Stimulated activated CD8-positive, alpha-beta memory T cell treated with anti-CD3 and anti-CD28 coated beads, Interleukin-7, amount 100 ng/mL, for 24 hours (primary cell): ENCODE results near the gene KRTAP10-9.
"Not testable (repeated sequence)": the region's sequence is repeated elsewhere in the genome, so short reads cannot be mapped to it uniquely, and the experiment has no call there.

Source experiments
- DNase-seq: peaks from one replicate; pipeline ENCODE4 v3.0.0-alpha.2; 2020; ENCODE audit warnings: low read depth

Gene KRTAP10-9

GRCh38 chr21:44595524-44595923, 31.4 kb upstream of the KRTAP10-9 start:
- no peak for DNase-seq

DNA sequence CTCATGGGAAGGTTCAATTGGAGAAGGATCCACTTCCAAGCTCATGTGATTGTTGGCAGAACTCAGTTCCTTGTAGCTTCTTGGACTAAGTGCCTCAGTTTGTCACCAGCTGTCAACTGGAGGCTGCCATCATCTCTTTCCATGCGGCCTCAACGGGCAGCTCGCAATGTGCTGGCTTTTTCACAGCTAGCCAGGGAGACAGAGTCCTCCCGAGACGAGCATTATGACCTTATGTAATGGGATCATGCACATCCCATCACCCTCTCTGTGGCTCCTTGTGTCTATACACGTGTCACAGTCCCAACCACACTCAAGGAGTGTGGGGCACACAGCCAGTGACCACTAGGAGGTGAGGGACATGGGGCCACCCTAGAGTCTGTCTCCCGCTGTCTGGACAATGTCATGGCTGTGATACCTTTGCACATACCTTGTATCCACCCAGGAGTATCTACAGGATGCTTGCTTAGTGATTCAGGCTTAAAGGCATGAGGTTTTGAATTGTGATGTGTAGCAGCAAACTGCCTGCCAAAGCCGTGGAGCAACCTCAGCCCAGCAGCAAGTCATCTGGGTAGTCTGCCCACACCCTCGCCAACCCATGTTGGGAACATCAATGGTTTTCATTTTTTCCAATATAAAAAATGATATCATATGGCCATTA, 30.7 kb upstream of the KRTAP10-9 start:
- no peak for DNase-seq

DNA sequence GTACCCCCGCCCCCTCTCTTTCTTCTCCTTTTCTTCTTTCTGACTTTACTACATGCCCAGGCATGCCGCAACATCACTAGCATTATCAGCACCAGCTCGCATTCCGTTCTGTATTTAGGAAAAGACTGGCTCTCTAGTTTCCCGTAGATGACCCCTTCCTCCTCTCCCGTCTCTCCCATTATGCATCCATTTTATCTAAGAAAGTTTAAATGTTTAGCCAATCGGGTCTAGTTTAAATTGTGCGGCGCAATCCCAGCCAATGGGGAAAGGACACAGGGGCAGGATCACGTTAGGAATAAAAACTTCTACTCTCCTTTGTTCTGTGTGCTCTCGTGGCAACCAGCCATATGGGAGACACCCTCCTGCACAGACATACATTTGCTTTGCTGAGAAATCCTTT, 28.8 kb upstream of the KRTAP10-9 start:
- DNase-seq, result no peak

DNA sequence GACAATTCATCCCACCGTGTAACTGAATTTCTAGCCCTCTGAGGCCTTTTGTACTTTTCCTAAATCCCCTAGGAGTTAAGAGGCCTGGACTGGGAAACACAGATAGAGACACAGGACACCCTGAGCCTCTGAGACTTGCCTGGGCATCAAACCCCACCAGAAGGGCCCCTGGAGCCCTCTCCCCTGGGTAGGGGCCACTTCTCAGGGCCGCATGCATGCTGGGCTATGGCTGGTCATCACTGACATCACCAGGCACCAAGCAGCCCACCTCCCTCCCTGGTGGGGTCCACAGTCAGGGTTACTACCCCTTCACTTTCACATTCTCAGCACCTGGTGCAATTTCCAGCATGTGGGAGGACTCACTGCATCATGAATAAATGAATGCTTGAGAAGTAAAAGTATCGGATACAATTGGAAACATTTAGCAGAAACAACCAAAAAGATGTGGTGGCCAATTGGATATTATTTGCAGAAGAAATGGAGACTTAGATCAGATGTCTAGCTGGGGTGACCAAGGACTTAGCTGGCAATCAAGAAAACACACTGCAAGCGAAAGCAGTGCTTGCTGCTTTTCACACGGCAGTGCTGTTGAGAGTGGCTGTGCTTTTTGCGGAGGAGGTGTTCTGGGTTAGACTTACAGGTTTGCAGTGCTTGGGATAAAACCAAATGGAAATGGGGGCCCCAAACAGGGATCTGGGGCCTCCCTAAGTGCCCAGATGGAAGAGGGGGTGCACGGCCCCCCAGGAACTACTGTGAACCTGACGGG, 27.4 kb upstream of the KRTAP10-9 start:
- DNase-seq, result no peak

DNA sequence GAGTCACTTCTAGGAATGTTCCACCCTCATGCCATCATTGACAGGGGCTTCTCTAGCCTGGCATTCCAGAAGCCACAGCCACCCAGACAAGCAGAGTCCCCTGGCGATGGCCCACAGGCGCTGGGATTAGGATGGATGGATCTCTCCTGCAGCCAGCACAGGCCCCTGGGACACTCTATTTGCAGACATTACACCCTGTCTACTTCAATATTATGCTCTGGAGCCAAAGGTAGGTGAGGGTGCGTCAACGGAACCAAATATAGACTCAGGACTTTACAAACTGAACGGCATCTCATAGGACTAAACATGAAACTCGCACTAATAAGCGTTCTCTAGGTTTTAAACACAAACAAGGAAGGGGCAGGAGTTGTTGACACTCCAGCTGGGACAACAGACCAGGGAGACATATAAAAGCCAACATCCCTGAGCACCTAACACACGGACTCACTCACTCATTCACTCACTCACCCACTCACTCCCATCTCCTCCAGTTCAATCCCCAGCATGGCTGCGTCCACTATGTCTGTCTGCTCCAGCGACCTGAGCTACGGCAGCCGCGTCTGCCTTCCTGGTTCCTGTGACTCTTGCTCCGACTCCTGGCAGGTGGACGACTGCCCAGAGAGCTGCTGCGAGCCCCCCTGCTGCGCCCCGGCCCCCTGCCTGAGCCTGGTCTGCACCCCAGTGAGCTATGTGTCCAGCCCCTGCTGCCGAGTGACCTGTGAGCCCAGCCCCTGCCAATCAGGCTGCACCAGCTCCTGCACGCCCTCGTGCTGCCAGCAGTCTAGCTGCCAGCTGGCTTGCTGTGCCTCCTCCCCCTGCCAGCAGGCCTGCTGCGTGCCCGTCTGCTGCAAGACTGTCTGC, 26.5 kb upstream of the KRTAP10-9 start, which contains the start of gene KRTAP10-7:
TSS of gene KRTAP10-7 (plus strand) at position 480 of the 861 bp plus-strand sequence. CDS start at position 505, 25 bp downstream.
- not testable (repeated sequence) for DNase-seq

- DNase-seq, result not testable (repeated sequence)
Measured at GRCh38 chr21:44601091-44601490, 25.8 kb upstream of the KRTAP10-9 start.

DNA sequence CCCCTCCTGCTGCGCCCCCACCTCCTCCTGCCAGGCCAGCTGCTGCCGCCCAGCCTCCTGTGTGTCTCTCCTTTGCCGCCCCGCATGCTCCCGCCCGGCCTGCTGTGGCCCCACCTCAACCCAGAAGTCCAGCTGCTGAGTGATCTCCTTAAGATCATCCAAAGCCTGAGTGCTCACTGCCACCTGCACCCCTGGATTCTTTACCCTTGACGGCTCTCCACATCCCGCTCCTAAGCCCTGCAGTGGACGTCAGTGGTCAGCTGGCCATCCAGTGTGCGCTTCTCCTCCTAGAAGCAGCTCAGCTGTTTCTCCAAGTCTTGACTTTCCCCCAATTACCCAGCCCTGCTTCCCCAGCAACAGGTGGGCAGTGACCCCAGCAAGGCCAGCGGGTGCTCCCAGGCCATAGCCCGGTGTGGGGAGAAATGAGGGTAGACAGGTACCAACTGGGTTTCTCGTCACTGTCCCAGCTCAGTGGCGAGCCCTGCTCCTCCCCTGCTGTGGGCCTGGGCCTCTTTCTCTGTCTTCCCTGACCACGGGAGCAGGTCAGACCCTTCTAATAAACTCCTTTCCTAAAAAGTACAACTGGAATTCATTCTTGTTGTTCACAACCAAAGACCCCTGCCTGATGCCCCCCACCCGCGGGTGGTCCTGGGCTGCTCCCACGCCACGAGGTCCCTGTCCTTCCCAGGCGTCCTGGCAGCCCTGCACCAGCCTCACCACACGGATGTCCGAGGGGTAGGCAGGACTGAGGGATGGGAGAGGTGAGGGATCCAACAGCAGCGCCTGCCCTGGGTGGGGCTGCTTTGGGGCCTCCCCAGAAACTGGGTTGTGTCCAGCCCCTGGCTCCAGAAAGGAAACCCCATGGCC, 25.1 kb upstream of the KRTAP10-9 start:
- no peak for DNase-seq

- no peak for DNase-seq
Measured at GRCh38 chr21:44602463-44602850, 24.4 kb upstream of the KRTAP10-9 start.

DNA sequence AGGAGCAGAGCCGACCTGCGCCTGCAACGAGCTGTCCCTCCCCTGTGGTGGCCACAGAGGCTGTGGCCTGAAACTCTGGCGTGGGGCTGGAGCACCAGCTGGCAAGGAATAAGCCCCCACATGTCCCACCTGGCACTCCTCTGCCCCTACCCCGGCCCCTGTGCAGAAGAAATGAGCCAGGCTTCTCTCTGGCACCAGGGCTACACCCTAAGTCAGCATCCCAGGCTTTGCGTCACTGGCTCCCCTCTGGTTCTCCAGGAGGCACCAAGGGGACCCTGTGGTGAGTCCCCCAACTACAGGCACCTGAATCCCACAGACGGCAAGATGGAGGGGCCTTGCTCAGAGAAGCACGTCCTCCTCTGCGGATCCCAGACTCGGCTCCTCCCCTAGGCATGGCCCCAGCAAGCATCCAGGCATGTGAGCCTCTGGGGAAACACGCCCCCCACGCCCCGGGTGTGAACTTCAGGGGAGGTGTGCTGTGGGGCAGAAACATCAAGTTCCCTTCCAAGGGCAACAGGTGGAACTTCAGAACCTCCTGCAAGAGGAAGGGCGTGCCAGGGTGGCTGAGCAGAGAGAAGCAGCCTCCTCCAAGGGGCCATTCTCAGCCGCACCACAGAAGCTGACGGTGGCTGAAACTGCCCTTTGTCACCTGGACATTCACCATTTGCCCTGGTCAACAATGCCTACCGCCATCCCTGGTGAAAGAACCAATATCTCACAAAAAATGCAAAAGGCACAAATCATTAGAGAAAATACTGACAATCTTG, 23.6 kb upstream of the KRTAP10-9 start:
- DNase-seq, result no peak

- no peak for DNase-seq
Measured at GRCh38 chr21:44603911-44604310, 23.0 kb upstream of the KRTAP10-9 start.

- no peak for DNase-seq
Measured at GRCh38 chr21:44606495-44606894, 20.4 kb upstream of the KRTAP10-9 start.

- DNase-seq, result no peak
Measured at GRCh38 chr21:44609193-44609592, 17.7 kb upstream of the KRTAP10-9 start.

DNA sequence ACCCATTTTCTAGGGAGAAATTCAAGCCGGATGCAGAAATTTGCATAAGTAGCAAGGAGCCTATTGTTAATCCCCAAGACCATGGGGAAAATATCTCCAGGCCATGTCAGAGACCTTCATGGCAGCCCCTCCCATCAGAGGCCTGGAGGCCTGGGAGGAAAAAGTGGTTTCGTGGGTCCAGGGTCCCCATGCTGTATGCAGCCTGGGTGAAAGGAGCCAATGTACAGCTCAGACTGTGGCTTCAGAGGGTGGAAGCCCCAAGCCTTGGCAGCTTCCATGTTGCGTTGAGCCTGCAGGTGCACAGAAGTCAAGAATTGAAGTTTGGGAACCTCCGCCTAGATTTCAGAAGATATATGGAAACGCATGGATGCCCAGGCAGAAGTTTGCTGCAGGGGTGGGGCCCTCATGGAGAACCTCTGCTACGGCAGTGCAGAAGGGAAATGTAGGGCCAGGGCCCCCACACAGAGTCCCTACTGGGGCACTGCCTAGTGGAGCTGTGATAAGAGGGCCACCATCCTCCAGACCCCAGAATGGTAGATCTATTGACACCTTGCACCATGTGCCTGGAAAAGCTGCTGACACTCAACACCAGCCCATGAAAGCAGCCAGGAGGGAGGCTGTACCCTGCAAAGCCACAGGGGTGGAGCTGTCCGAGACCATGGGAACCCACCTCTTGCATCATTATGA, 16.6 kb upstream of the KRTAP10-9 start:
- not testable (repeated sequence) for DNase-seq

- DNase-seq, result no peak
Measured at GRCh38 chr21:44611551-44611950, 15.3 kb upstream of the KRTAP10-9 start.

DNA sequence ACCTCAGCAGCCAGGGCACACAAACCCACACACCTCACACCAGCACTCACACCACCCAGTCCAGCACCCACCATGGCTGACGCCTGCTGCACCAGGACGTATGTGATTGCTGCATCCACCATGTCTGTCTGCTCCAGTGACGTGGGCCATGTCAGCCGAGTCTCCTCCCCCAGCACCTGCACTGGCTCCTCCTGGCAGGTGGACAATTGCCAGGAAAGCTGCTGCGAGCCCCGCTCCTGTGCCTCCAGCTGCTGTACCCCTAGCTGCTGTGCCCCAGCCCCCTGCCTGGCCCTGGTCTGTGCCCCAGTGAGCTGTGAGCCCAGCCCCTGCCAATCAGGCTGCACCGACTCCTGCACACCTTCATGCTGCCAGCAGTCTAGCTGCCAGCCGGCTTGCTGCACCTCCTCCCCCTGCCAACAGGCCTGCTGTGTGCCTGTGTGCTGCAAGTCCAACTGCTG, 14.8 kb upstream of the KRTAP10-9 start, which contains the start of gene KRTAP10-8:
TSS of gene KRTAP10-8 (plus strand) at position 51 of the 458 bp plus-strand sequence. CDS start at position 73, 22 bp downstream.
- DNase-seq, result no peak

DNA sequence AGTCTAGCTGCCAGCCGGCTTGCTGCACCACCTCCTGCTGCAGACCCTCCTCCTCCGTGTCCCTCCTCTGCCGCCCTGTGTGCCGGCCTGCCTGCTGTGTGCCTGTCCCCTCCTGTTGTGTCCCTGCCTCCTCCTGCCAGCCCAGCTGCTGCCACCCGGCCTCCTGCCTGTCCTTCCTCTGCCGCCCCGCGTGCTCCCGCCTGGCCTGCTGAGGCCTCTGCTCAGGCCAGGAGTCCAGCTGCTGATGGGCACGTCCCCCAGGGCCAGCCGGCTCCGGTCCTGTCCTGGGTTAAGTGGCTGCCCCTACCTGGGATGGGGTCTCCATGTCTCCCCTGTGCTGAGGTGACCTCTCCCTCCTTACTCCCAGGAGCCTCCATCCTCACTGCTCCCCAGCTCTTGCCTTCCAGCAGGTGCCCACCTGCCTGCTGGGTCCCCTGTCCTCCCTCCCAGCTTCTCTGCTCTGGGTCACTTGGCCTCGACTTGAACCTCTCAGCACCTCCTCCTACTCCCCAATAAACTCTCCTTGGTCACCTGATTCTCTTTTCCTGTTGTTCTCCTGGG, 14.1 kb upstream of the KRTAP10-9 start:
- DNase-seq, result no peak

GRCh38 chr21:44613386-44614155, 13.3 kb upstream of the KRTAP10-9 start:
- DNase-seq, result no peak

DNA sequence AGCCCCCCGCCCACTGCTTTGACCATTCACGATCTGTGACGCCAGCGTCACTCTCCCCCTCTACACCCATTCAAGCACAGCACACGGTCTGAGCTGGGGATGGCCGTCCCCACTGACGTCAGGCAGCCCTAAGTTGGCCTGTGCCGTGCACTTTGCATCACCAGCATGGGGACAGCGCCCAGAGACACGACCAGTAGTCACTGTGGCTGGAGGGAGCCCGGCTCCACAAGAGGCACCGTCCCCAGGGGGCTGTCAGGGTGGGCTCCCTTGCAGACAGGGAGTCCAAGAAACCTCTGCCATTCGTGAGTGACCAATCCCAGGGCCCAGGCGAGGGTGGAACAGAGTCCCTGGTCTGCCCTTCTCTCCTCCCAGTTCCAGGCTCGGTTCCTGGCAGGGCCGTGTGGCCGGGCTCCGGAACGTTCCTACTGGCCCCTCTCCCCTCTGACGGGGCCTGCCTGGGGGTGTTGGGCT, 12.7 kb upstream of the KRTAP10-9 start:
- DNase-seq, result no peak

DNA sequence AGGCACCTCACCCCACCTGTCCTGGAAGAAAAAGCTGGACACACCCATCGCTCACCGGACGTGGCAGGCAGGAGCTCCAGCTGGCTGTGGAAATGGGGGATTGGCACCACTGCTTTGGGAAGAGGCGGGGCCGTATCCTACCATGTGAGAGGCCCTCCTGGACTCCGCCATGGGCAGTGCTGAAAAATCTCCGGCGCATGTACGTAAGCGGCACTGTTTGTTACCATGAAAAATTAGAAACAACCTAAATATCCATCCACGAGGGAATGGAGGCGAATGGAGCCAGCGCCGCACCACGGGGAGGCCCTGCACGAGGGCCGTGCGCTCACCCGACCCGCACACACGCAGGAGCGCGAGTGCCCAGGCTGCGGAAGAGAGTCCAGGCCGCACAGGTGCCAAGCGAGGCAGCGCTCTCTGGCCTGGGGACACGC, 11.9 kb upstream of the KRTAP10-9 start:
- no peak for DNase-seq
